NCI-H2196 (cell line): ENCODE results near the gene RAMACL.
"Not testable (repeated sequence)": the region's sequence is repeated elsewhere in the genome, so short reads cannot be mapped to it uniquely, and the experiment has no call there.

Experiments used
- DNase-seq: peaks from one replicate; lab custom pipeline; 2025; ENCODE audit not compliant: unreplicated experiment; lab: John Stamatoyannopoulos, UW

The RAMACL gene

GRCh38 chr6:166558156-166559005, 28.1 kb downstream of the RAMACL start:
- no peak for DNase-seq

GRCh38 chr6:166556863-166557322, 29.6 kb downstream of the RAMACL start:
- peak; percentile 69 for DNase-seq

DNA sequence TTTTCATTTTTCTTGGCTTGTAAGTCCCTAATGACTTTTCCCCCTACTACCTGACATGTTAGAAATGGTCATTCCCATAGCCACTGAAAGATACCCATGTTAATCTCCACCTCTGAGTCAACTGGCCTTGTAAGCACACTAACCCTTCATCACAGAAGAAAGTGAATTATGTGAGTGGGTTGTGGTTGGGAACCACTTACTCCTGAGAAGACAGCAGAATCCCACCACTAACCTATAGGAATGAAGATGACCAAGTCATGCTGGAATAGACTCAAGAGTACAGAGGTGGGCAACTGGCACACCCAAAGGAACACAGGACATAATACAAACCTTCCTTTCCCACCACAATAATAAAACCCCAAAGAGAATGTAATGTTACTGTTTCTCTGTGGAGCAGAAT, 30.1 kb downstream of the RAMACL start:
- DNase-seq = no peak

- no peak for DNase-seq
These were observed 31.4 kb downstream of the RAMACL start for GRCh38 chr6:166555086-166555485.

- DNase-seq = no peak
These were observed 32.2 kb downstream of the RAMACL start for GRCh38 chr6:166554316-166554715.

DNA sequence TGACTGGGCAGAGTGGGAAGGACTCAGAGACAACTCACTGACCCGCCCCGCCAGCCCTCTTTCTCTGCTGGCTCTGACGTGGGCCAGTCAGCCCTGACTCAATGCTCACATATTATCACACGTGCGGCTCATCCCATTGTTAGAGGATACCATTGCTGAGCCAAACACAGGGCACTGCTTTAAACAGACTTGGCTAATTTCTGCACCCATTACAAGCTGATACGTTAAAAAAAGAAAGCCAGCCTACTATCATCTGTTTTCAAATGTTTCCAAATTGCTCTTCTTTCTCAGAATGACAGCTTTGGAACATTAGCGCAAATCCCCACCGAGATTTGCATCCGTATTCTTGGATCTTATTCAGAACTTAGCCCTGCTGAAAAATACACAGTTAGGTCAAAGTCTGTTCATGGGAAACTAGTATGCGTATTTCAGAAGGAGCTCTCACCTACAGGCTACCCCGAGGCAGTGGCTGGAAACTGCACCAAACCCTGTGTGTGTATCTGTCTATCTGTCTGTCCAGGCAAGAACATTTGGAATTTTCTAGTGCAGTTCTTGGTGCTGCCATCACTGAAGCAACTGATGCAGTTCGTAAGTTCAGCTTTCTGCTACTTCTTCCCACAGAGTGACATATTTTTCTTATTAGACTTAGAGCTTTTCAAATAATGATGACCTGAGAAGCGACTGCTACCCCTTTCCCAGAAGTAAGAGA, 32.8 kb downstream of the RAMACL start:
- DNase-seq = no peak

GRCh38 chr6:166552600-166552999, 33.9 kb downstream of the RAMACL start:
- DNase-seq = no peak

GRCh38 chr6:166551754-166552495, 34.6 kb downstream of the RAMACL start:
- DNase-seq = no peak

GRCh38 chr6:166546653-166547052, 39.8 kb downstream of the RAMACL start:
- DNase-seq = no peak

DNA sequence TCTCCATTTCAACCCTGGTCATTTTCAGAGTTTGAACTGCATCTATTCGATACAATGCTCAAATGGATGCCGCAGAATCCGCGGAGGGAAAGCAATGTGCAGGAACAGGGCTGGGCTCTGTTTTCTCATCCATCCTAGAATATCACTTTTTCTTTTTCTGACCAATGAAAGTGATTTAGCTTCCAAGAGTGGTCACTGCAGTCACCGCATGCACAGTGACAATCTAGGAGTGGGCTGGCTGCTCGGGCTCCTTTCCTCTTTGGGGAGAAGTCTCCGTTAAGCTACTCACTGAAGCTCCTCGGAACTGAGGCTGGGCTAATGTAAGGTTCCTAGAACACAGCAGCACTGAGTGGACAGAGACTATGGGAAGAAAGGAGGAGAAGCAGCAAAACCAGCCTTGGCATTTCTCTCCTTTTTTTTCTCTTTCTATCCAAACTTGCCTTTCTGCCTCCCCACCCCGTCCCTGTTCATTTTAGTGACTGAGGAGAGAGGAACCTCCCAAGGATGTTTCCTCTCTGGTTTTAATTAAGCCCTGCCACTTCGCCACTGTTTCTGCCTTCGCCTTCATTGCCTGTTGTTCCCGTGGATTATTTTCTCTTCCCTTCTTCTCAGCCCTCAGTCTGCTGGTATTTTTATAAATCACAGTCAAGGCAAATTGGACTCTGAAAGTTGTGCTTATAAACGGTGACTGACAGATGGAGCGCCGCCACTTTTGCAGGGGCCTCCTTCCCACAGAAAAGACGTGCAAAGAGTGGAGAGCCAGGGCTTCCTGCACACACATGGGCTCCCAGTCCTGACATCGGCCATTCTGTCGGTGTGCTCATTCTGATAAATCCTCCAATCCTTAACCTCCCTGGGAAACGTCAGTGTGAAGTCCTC, 41.1 kb downstream of the RAMACL start:
- no peak for DNase-seq

DNA sequence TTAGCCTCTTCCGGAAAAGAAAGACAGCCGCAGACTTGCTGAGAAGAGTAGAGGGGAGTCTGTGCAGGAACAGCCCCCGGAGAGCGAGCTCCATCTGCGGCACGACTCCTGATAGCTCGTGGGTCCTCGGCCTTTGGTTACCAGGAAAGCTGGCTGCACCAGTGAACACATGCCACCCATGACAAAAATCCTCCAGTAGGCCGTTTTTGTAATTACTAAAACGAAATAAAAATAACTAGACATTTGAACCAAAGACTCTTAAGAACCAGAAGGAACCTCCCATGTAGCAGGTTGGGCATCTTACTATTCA, 42.2 kb downstream of the RAMACL start:
- no peak for DNase-seq

- DNase-seq = no peak
These were observed 42.7 kb downstream of the RAMACL start for GRCh38 chr6:166543603-166544295.

DNA sequence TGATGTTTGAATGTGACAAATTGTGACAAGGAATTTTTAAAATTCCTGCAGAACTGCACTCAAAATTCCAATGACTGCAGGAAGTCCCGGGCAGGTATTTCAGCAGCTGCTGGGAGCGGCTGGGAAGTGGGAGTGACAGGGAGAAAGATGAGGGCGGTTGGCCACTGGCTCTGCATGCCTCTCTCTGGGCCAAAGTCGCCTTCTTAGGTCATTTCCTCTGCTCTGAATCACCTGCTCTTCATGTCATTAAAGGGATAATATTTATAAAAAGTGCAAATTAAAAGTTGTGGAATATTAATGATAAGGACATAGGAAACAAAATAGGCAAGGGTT, 43.9 kb downstream of the RAMACL start:
- no peak for DNase-seq

GRCh38 chr6:166541876-166542579, 44.5 kb downstream of the RAMACL start:
- DNase-seq = no peak

DNA sequence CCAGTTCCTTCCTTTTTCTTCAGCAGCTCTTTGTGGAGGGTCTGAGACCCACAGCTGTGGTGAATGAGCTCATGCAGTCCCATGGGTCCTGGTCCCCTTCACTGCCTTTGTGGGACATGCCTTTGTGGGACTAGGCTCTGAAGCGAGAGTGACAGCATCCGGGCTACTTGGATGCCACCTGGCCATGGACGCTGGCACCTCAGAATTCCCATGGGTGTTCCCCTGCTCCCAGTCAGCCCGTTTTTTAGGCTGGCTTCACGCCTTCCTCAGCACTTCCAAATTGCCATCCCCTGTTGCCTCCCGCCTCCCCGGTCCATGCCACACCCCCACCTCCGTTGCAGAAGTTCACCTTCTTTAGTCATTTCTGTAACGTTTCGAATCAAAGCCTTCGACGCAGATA, 45.1 kb downstream of the RAMACL start:
- no peak for DNase-seq

- DNase-seq = no peak
These were observed 45.7 kb downstream of the RAMACL start for GRCh38 chr6:166540631-166541331.

DNA sequence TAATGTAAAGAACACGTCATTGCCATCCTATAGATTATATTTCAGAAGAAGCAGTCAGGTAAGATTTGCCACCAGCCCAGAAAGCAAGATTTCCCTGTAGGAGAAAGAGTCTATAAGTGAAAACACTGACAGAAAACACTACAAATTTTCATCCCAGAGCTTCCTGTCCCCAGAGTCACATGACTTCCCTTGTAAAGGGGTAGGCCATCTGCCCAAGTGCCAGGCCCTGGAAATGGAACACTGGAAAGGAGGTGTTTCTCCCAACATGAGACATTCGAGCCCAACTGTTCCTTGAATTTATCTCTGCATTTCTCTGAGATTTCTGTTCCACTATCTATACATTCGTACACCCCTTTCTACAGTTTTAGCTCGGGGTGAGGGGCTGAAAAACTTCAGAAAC, 46.9 kb downstream of the RAMACL start:
- no peak for DNase-seq

DNA sequence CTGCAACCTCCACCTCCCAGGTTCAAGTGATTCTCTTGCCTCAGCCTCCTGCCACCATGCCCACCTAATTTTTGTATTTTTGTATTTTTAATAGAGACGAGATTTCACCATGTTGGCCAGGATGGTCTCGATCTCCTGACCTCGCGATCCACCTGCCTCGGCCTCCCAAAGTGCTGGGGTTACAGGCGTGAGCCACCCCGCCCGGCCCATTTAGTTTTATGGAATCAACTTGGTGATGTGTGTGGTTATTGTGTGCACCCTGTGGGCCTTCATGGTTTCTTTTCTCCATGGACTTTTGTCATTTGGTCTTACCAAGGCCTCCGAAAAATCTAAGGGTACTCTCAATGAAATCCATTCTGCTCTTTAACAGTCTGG, 47.5 kb downstream of the RAMACL start:
- not testable (repeated sequence) for DNase-seq

DNA sequence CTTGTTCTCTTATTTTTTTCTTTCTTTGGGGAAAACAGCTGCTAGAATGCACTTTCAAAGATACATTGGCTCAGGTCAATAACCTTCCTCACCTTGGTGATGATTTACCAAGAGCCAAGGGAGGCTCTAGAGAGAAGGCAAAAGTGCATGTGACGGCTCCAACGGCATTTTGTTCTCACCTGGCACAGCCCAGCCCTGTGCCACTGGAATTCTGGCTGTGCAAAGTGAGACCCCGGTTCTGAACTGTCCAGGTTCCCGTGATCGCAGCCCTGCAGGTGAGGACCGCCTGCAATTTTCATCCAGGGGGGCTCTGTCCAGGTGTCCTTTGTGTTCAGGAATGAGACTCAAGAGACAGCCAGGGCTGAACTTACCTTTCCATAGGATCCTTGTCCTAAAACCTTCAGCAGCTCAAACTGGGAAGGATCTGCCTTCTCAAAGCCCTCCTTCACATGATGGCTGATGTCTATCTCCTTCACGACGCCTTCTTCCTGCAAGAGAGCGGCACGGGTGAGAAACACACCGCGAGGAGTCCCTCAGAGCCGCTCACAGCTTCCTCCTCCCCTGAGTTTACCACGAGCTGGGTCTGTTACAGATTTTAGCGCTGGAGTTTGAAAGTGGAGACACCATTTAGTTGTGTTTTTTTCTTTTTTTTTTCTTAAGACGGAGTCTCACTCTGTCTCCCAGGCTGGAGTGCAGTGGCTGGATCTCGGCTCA, 48.0 kb downstream of the RAMACL start:
- DNase-seq = no peak
